Gastroesophageal sphincter (tissue), 4 donors: ENCODE data around the gene WNT7B. TPM values are rescaled to one million over a fixed set of nuclear protein-coding genes. Genes with fewer than 3 reads are reported as not detected.
A peak's percentile ranks its signal among the peaks of the same experiment; 100 is the strongest.

ENCODE experiments used
- ATAC-seq: fragments of 150-250 bp; one replicate; pipeline ENCODE4 v1.9.1; 2016; ENCODE audit warnings: mild to moderate bottlenecking, moderate library complexity
- H3K27ac ChIP-seq, 4 donors: fragments of 200-600 bp; sonication (generic) in 3 of 4; 1 replicate in 3 of 4; 2 replicates in 1 of 4; pipeline ENCODE4 v1.5.1; 2016 to 2019
- H3K27me3 ChIP-seq: fragments of 200-600 bp; sonication (generic); one replicate; pipeline ENCODE4 v1.5.1; 2019
- H3K36me3 ChIP-seq, 2 donors: fragments of 200-600 bp; sonication (generic); one replicate each; pipeline ENCODE4 v1.5.1; 2019; ENCODE audit warnings: control low read depth in 1 of 2
- H3K4me1 ChIP-seq, 3 donors: fragments of 200-600 bp; sonication (generic); 1 replicate in 2 of 3; 2 replicates in 1 of 3; pipeline ENCODE4 v1.5.1; 2016 to 2019; ENCODE audit warnings: control low read depth in 2 of 3
- H3K4me3 ChIP-seq, 2 donors: fragments of 200-600 bp; sonication (generic); one replicate each; pipeline ENCODE4 v1.5.1; 2019; ENCODE audit warnings: mild to moderate bottlenecking in 1 of 2, moderate library complexity in 1 of 2
- H3K9me3 ChIP-seq, 3 donors: fragments of 200-600 bp; sonication (generic); one replicate each; pipeline ENCODE4 v1.5.1; 2017 to 2019; ENCODE audit warnings: control low read depth in 2 of 3
- CTCF ChIP-seq, 4 experiments: fragments of 200-600 bp in 2 of 4; fragments of 450-650 bp in 2 of 4; sonication (generic) in 1 of 4; IDR thresholded peaks; one replicate each; pipeline ENCODE4 v1.5.1; 2017 to 2019; ENCODE audit warnings: antibody characterized with exemption in 4 of 4, mild to moderate bottlenecking in 2 of 4, moderate library complexity in 2 of 4
- EP300 ChIP-seq: sonication (generic); formaldehyde crosslinking; IDR thresholded peaks from one replicate; pipeline ENCODE4 v1.6.1; 2017; ENCODE audit warnings: antibody characterized with exemption, mild to moderate bottlenecking
- POLR2A ChIP-seq, 2 donors: fragments of 450-650 bp; IDR thresholded peaks; one replicate each; pipeline ENCODE4 v1.6.1; 2017; ENCODE audit warnings: antibody characterized with exemption in 2 of 2, mild to moderate bottlenecking in 2 of 2, moderate library complexity in 1 of 2
- POLR2AphosphoS5 ChIP-seq: sonication (generic); formaldehyde crosslinking; IDR thresholded peaks from one replicate; pipeline ENCODE4 v1.6.1; 2017; ENCODE audit warnings: antibody characterized with exemption
- WGBS, 2 donors: methylation state at CpG; one replicate each; pipeline ENCODE4 v1.1.5; 2018; ENCODE audit warnings: low coverage in 1 of 2; 5-methylcytosine and 5-hydroxymethylcytosine counted together
- total RNA-seq, 4 donors: library from RNA; depleted of rRNA; stranded (reverse); fragments of >200 nt; gene quantifications; one replicate each; pipeline ENCODE4 v1.1.0, GENCODE V29; 2016

Gene WNT7B
- total RNA-seq, 4 donors from 2014 or later, result 1.2 TPM; not detected in 3

- H3K36me3 ChIP-seq, result no peaks in the 10 kb centered on the region
- no peak for ATAC-seq
- H3K27me3 ChIP-seq, result no peaks in the 10 kb centered on the region
- no peak overlapping the region for H3K4me3 ChIP-seq
- H3K27ac ChIP-seq, result no peak overlapping the region
- TF ChIP-seq EP300, result no peak
- no peak for TF ChIP-seq POLR2AphosphoS5
- TF ChIP-seq CTCF (IDR thresholded peaks at IDR 0.05), result no peak
- 80% methylated on average over 2 of the region's 19 CpGs; no CpG with 5 or more reads in 1 of the 2 donors for WGBS, 2 donors
- peaks cover 4 to 80% (median 35%) of the 10 kb centered on the region in 3 donors for H3K4me1 ChIP-seq
- H3K9me3 ChIP-seq, result peaks cover 0 to 1% (median 0%) of the 10 kb centered on the region in 3 donors
Observed at GRCh38 chr22:46004105-46004866, 27.3 kb upstream of the WNT7B start.

GRCh38 chr22:46003271-46004091 lies 26.5 kb upstream of the WNT7B start:
- ATAC-seq, result no peak
- Histone ChIP-seq H3K4me3 (no peak overlapping the region), H3K4me1 (peaks cover 4 to 83% (median 37%) of the 10 kb centered on the region in 3 donors), H3K9me3 (no peaks in the 10 kb centered on the region), H3K27me3 (no peaks in the 10 kb centered on the region), H3K27ac (peak overlapping the region in 1 of 4 donors; percentile 9), H3K36me3 (no peaks in the 10 kb centered on the region)
- 100% methylated on average over 1 to 4 of the region's 24 CpGs for whole genome bisulfite sequencing, 2 donors
- no peak for TF ChIP-seq EP300
- TF ChIP-seq POLR2A (IDR thresholded peaks at IDR 0.05), result no peak
- no peak for TF ChIP-seq POLR2AphosphoS5
- TF ChIP-seq CTCF (IDR thresholded peaks at IDR 0.05), result no peak

GRCh38 chr22:46002757-46003270 lies 25.9 kb upstream of the WNT7B start:
- no peak for TF ChIP-seq EP300
- TF ChIP-seq POLR2A (IDR thresholded peaks at IDR 0.05), result no peak
- no peak for TF ChIP-seq POLR2AphosphoS5
- no peak for TF ChIP-seq CTCF (IDR thresholded peaks at IDR 0.05)
- WGBS, 2 donors, result 50% methylated on average over 2 of the region's 8 CpGs; no CpG with 5 or more reads in 1 of the 2 donors
- Histone ChIP-seq H3K36me3 (no peaks in the 10 kb centered on the region), H3K27ac (peak overlapping the region in 1 of 4 donors; percentile 9), H3K27me3 (no peaks in the 10 kb centered on the region), H3K4me1 (peaks cover 4 to 83% (median 37%) of the 10 kb centered on the region in 3 donors), H3K4me3 (no peak overlapping the region), H3K9me3 (no peaks in the 10 kb centered on the region)
- no peak for ATAC-seq

- H3K27ac ChIP-seq, result peak overlapping the region in 2 of 4 donors; percentile 16 to 56
- ATAC-seq, result no peak
- H3K4me1 ChIP-seq, result peaks cover 0 to 83% (median 37%) of the 10 kb centered on the region in 3 donors
- H3K9me3 ChIP-seq, result no peaks in the 10 kb centered on the region
- no peak for TF ChIP-seq POLR2AphosphoS5
- TF ChIP-seq EP300, result no peak
- TF ChIP-seq CTCF (IDR thresholded peaks at IDR 0.05), result no peak
- TF ChIP-seq POLR2A (IDR thresholded peaks at IDR 0.05), result no peak
- no peak overlapping the region for H3K4me3 ChIP-seq
- 60 to 62% methylated on average over 1 to 4 of the region's 22 CpGs for WGBS, 2 donors
- no peaks in the 10 kb centered on the region for H3K36me3 ChIP-seq
- no peaks in the 10 kb centered on the region for H3K27me3 ChIP-seq
Observed at GRCh38 chr22:46001426-46002106, 24.6 kb upstream of the WNT7B start.
